Measurements from ENCODE around the gene NAV3.

The NAV3 gene

GRCh38 chr12:77925536-77926108 lies 94.9 kb downstream of the NAV3 start:
- TF ChIP-seq, protein P1, sequence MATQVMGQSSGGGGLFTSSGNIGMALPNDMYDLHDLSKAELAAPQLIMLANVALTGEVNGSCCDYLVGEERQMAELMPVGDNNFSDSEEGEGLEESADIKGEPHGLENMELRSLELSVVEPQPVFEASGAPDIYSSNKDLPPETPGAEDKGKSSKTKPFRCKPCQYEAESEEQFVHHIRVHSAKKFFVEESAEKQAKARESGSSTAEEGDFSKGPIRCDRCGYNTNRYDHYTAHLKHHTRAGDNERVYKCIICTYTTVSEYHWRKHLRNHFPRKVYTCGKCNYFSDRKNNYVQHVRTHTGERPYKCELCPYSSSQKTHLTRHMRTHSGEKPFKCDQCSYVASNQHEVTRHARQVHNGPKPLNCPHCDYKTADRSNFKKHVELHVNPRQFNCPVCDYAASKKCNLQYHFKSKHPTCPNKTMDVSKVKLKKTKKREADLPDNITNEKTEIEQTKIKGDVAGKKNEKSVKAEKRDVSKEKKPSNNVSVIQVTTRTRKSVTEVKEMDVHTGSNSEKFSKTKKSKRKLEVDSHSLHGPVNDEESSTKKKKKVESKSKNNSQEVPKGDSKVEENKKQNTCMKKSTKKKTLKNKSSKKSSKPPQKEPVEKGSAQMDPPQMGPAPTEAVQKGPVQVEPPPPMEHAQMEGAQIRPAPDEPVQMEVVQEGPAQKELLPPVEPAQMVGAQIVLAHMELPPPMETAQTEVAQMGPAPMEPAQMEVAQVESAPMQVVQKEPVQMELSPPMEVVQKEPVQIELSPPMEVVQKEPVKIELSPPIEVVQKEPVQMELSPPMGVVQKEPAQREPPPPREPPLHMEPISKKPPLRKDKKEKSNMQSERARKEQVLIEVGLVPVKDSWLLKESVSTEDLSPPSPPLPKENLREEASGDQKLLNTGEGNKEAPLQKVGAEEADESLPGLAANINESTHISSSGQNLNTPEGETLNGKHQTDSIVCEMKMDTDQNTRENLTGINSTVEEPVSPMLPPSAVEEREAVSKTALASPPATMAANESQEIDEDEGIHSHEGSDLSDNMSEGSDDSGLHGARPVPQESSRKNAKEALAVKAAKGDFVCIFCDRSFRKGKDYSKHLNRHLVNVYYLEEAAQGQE (IDR thresholded peaks at IDR 0.05; ENCODE audit: insufficient replicate concordance, low read depth) = no peak
- TF ChIP-seq POLR2AphosphoS5 (IDR thresholded peaks at IDR 0.05; ENCODE audit: low read depth) = no peak
- no peak for TF ChIP-seq GABPA (IDR thresholded peaks at IDR 0.05; ENCODE audit: low read depth)
- TF ChIP-seq SPI1 (IDR thresholded peaks at IDR 0.05; ENCODE audit: borderline replicate concordance, low read depth) = no peak
- peak; percentile 95 for TF ChIP-seq CTCF (IDR thresholded peaks at IDR 0.05; ENCODE audit: insufficient read depth, low read length)
- H3K4me3 ChIP-seq (replicated peaks; ENCODE audit: insufficient read depth, low read length) = no peak overlapping the region
- H3K27me3 ChIP-seq (ENCODE audit: insufficient read depth, poor library complexity, severe bottlenecking) = no peaks in the 10 kb centered on the region
- no peak overlapping the region for H3K27ac ChIP-seq (replicated peaks)
- DNase-seq (ENCODE audit: low read depth in 1 of 2, low spot score in 1 of 2) = peak; percentile 63 to 72

DNA sequence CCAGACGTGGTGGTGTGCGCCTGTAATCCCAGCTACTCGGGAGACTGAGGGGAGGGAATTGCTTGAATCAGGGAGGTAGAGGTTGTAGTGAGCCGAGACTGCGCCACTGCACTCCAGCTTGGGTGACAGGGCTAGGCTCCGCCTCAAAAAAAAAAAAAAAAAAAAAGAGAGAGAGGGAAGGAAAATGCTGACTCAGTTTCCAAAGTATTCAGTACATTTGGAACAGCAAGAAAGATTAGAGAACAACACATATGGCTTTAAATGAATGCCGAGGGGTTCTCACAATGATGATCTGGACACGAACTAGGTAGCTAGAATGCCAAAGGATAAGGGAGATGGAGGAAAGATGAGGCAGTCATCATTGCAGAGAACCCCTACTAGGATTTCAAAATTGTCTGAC lies 97.4 kb downstream of the NAV3 start:
- no peak overlapping the region for H3K27ac ChIP-seq (replicated peaks)
- no peaks in the 10 kb centered on the region for H3K27me3 ChIP-seq (ENCODE audit: insufficient read depth, poor library complexity, severe bottlenecking)
- TF ChIP-seq SPI1 (IDR thresholded peaks at IDR 0.05; ENCODE audit: borderline replicate concordance, low read depth) (no peak), CTCF (IDR thresholded peaks at IDR 0.05; ENCODE audit: insufficient read depth, low read length) (no peak), POLR2AphosphoS5 (IDR thresholded peaks at IDR 0.05; ENCODE audit: low read depth) (no peak), GABPA (IDR thresholded peaks at IDR 0.05; ENCODE audit: low read depth) (no peak)
- TF ChIP-seq, protein P1 (IDR thresholded peaks at IDR 0.05; ENCODE audit: insufficient replicate concordance, low read depth) = no peak
- H3K4me3 ChIP-seq (replicated peaks; ENCODE audit: insufficient read depth, low read length) = no peak overlapping the region
- DNase-seq (ENCODE audit: low read depth in 1 of 2, low spot score in 1 of 2) = no peak

GRCh38 chr12:77932216-77932615 lies 101.5 kb downstream of the NAV3 start:
- H3K27ac ChIP-seq (replicated peaks) = no peak overlapping the region
- TF ChIP-seq SPI1 (IDR thresholded peaks at IDR 0.05; ENCODE audit: borderline replicate concordance, low read depth) (no peak), GABPA (IDR thresholded peaks at IDR 0.05; ENCODE audit: low read depth) (no peak), CTCF (IDR thresholded peaks at IDR 0.05; ENCODE audit: insufficient read depth, low read length) (no peak), POLR2AphosphoS5 (IDR thresholded peaks at IDR 0.05; ENCODE audit: low read depth) (no peak)
- TF ChIP-seq, protein P1 (IDR thresholded peaks at IDR 0.05; ENCODE audit: insufficient replicate concordance, low read depth) = no peak
- no peak overlapping the region for H3K4me3 ChIP-seq (replicated peaks; ENCODE audit: insufficient read depth, low read length)
- no peak for DNase-seq (ENCODE audit: low read depth in 1 of 2, low spot score in 1 of 2)
- no peaks in the 10 kb centered on the region for H3K27me3 ChIP-seq (ENCODE audit: insufficient read depth, poor library complexity, severe bottlenecking)

Measured in HL-60 (cell line).